Effector CD4-positive, alpha-beta T cell (primary cell): ENCODE data around the gene METRNL.
A peak's percentile ranks its signal among the peaks of the same experiment; 100 is the strongest.
"Not testable (repeated sequence)": the region's sequence is repeated elsewhere in the genome, so short reads cannot be mapped to it uniquely, and the experiment has no call there.

Source experiments
- DNase-seq: peaks from one replicate; pipeline ENCODE4 v3.0.0-alpha.2; 2020
- total RNA-seq: gene quantifications from one replicate; lab custom pipeline; 2026; lab: John Stamatoyannopoulos, UW

The METRNL gene, protein sequence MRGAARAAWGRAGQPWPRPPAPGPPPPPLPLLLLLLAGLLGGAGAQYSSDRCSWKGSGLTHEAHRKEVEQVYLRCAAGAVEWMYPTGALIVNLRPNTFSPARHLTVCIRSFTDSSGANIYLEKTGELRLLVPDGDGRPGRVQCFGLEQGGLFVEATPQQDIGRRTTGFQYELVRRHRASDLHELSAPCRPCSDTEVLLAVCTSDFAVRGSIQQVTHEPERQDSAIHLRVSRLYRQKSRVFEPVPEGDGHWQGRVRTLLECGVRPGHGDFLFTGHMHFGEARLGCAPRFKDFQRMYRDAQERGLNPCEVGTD
- 6.6 reads per million, percentile 24 among the genes with 10 or more reads in this experiment for total RNA-seq

GRCh38 chr17:83079352-83079747 is at the start of gene METRNL:
Gene METRNL, plus strand, starts transcription at chr17:83079609. Its CDS starts 207 bp downstream, at chr17:83079816.
- peak; percentile 47 for DNase-seq

GRCh38 chr17:83030432-83030831 is 49.0 kb upstream of the METRNL start:
- DNase-seq: no peak

GRCh38 chr17:83031321-83031945 is 48.0 kb upstream of the METRNL start:
- DNase-seq: no peak

GRCh38 chr17:83031946-83032451 is 47.4 kb upstream of the METRNL start:
- not testable (repeated sequence) for DNase-seq

DNA sequence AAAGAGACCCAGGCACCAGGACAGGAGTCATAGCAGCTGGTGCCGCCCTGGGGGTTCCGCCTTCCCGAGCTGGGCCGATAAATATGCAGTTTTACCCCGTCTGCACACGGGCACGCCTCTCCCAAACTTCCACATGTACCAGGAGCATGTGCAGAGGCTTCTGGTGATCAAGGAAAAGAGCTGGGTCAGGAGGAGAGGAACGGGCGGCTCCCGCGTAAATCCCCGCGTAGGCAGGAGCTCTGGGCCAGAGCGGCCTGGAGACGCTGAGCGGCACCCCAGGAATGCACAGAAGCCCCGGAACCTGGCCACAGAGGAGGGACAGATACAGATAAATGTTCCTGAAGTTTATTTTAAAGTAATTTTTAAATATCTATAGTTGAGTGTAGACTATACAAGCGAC is 46.6 kb upstream of the METRNL start:
- DNase-seq: no peak

- DNase-seq: no peak
These were observed 44.9 kb upstream of the METRNL start for GRCh38 chr17:83034525-83034924.

DNA sequence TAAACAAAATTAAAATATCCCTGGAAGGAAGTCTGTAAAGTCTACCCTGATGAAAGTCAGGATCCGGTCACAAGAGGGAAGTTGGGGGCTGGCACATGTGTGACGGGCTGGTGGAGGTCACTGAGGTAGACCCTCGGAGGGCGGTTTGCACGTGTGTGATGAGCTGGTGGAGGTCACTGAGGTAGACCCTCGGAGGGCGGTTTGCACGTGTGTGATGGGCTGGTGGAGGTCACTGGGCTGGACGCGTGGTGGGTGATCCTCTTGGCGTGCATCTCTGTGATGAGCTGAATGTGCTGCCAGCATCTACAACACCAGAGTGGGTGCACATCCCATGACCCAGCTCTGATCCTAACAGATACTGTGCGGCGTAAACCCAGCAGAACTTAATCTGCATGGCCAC is 43.7 kb upstream of the METRNL start:
- DNase-seq: no peak

GRCh38 chr17:83036193-83036592 is 43.2 kb upstream of the METRNL start:
- no peak for DNase-seq

DNA sequence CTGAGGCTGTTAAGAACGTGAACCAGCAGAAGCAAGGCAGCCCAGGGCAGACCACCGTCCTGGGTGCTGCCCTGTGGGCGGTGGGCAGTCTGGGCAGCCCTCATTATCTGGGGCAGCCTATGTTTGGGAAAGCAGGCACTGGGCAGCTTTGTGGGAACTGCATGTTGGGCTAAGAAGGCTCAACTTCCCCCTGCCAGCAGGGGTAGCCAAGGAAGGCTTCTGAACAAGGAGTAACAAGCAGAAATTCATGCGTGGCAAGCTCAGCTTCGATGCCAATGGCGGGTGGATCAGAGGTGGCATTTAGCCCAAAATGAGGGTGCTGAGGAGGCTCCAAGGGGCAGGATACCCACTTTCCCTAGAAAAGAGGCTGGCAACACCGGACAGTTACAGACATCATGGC is 42.7 kb upstream of the METRNL start:
- no peak for DNase-seq

DNA sequence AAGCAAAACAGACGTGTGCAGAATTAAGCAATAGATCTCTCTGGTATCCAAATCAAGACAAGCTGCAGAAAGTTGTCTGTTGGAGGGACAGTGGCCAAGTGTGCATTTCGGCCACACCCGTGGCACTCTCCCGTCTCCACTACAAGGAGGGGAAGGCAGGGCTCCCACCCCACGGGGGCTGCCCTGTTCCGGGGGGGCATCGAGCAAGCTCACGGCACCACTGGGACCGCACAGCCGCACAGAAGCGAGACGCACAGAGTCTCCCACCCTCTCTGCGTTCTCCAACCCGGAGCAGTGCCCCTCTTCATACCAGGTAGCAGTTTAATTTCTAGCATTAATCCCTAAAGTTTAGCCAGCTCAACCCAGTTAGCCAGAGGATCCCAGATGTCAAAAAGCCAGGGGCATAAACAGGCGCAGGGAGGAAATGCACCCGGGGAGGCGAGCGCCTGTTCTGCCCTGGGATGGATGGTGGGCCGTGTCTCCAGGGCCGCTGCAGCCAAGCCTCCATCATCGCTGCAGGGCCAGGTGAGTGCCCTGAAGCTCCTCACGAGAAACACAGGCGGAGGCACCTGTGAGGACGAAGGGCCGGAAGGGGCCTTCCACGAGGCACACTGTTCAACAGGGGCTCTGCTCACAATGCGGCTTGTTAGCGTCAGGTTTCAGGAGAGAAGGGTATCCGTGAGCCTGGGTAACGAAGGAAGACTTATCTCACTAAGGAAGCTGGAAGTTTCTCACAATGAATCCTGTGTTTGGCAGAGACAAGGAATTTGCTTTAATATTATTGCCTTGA is 42.1 kb upstream of the METRNL start:
- DNase-seq: no peak

- DNase-seq: no peak
These were observed 41.6 kb upstream of the METRNL start for GRCh38 chr17:83037874-83038165.

GRCh38 chr17:83038983-83039382 is 40.4 kb upstream of the METRNL start:
- not testable (repeated sequence) for DNase-seq

- DNase-seq: no peak
These were observed 38.1 kb upstream of the METRNL start for GRCh38 chr17:83041305-83041704.

DNA sequence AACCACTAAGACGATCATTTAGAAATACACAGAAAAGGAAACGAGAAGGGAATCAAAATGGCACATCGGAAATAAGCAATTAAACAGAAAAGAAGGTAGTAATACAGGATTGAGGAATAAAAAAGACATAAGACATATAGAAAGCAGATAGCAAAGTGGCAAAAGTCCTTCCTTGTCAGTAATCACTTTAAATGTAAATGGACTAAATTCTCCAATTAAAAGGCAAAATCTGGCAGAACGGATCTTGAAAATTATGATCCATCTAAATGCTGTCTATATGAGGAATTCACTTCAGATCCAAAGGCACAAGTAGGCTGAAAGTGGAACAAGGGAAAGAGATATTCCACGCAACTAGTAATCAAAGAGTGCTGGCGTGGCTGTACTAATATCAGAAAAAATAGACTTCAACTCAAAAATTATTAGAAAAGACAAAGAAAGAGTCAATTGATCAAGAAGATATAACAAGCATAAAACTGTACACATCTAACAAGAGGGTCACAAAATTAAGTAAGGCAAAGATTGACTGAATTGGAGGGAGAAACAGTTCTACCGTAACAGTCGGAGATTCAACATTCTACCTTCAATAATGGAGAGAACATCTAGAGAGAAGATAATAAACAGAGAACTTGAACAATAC is 36.8 kb upstream of the METRNL start:
- no peak for DNase-seq

- not testable (repeated sequence) for DNase-seq
These were observed 34.9 kb upstream of the METRNL start for GRCh38 chr17:83044479-83044878.

- no peak for DNase-seq
These were observed 32.8 kb upstream of the METRNL start for GRCh38 chr17:83046448-83047181.

GRCh38 chr17:83047182-83047478 is 32.3 kb upstream of the METRNL start:
- no peak for DNase-seq

- not testable (repeated sequence) for DNase-seq
These were observed 31.5 kb upstream of the METRNL start for GRCh38 chr17:83047818-83048475.

DNA sequence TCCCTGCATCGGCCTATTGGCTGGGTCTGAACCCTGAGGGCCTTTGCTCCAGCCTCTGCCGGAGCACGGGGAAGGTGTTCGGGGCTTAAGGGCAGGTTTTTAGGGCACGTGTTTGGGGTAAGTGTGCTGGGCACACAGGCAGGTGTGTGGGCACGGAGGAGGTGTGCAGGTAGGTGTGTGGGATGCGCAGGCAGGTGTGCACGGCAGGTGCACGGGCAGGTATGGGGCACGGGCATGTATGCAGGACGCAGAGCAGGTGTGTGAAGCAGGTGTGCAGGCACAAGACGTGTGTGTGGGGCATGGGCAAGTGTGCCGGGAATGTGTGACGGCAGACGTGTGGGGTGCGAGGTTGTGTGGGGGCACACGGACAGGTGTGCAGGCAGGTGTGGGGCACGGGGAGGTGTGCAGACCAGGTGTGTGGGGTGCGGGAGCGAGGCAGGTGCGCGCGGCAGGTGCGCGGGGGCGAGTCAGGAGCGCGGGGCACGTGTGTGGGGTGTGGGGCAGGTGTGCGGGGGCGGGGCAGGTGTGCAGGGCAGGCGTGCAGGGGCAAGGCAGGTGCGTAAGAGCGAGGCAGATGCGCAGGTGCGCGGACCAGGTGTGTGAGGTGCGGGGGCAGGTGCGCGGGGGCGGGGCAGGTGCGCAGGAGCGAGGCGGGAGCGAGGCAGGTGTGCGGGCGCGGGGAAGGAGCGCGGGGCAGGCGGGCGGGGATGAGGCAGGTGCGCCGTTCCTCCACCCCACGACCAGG is 28.6 kb upstream of the METRNL start:
- no peak for DNase-seq

GRCh38 chr17:83051396-83052240 is 27.8 kb upstream of the METRNL start:
- DNase-seq: peak; percentile 94
